SK-N-SH treated with all-trans-retinoic acid at 6 μM for 48 hours (cell line): Measurements from ENCODE around the gene KRTAP12-3.

Source experiments
- ATAC-seq: fragments of 200-7000 bp; cut with Tn5 transposase; 3 replicates; pipeline ENCODE4 v1.9.1; 2020; ENCODE audit warnings: mild to moderate bottlenecking, moderate library complexity
- ARNTL ChIP-seq: fragments of 450-650 bp; formaldehyde crosslinking; IDR thresholded peaks from 2 replicates; pipeline ENCODE4 v1.5.0; 2020; ENCODE audit warnings: low read depth, mild to moderate bottlenecking, moderate library complexity, borderline replicate concordance
- BACH2 ChIP-seq: fragments of 250-450 bp; sonication (Bioruptor Pico); IDR thresholded peaks from 2 replicates; pipeline ENCODE4 v1.9.0; 2021; ENCODE audit warnings: mild to moderate bottlenecking, borderline replicate concordance
- CSDC2 ChIP-seq: fragments of 250-450 bp; sonication (Bioruptor Pico); IDR thresholded peaks from 2 replicates; pipeline ENCODE4 v1.5.0; 2020; ENCODE audit warnings: mild to moderate bottlenecking, moderate library complexity
- ESRRG ChIP-seq: fragments of 250-450 bp; sonication (Bioruptor Pico); IDR thresholded peaks from 2 replicates; pipeline ENCODE4 v1.6.1; 2021; ENCODE audit warnings: mild to moderate bottlenecking
- GLIS3 ChIP-seq: fragments of 250-450 bp; sonication (Bioruptor Pico); IDR thresholded peaks from 2 replicates; pipeline ENCODE4 v1.5.0; 2020; ENCODE audit warnings: mild to moderate bottlenecking, moderate library complexity
- ISL1 ChIP-seq: fragments of 250-450 bp; sonication (Bioruptor Pico); IDR thresholded peaks from 2 replicates; pipeline ENCODE4 v2.1.2; 2022; ENCODE audit warnings: mild to moderate bottlenecking, moderate library complexity
- OSR1 ChIP-seq: fragments of 250-450 bp; sonication (Bioruptor Pico); IDR thresholded peaks from 2 replicates; pipeline ENCODE4 v1.8.0; 2022; ENCODE audit warnings: moderate library complexity, mild to moderate bottlenecking, inconsistent platforms
- PATZ1 ChIP-seq: fragments of 250-450 bp; sonication (Bioruptor Pico); IDR thresholded peaks from 2 replicates; pipeline ENCODE4 v1.8.0; 2020; ENCODE audit warnings: mild to moderate bottlenecking, moderate library complexity, borderline replicate concordance
- RARB ChIP-seq: fragments of 250-450 bp; sonication (Bioruptor Pico); IDR thresholded peaks from 2 replicates; pipeline ENCODE4 v1.8.0; 2021; ENCODE audit warnings: mild to moderate bottlenecking, moderate library complexity
- SNAI2 ChIP-seq: fragments of 250-450 bp; sonication (Bioruptor Pico); IDR thresholded peaks from 2 replicates; pipeline ENCODE4 v1.5.0; 2020; ENCODE audit warnings: mild to moderate bottlenecking, moderate library complexity
- TCF4 ChIP-seq: fragments of 250-450 bp; sonication (Bioruptor Pico); IDR thresholded peaks from 2 replicates; pipeline ENCODE4 v1.8.0; 2021; ENCODE audit warnings: mild to moderate bottlenecking, moderate library complexity, borderline replicate concordance
- TOX ChIP-seq: fragments of 250-450 bp; sonication (Bioruptor Pico); IDR thresholded peaks from 2 replicates; pipeline ENCODE4 v1.8.0; 2021; ENCODE audit warnings: mild to moderate bottlenecking, moderate library complexity, borderline replicate concordance
- ZC3H10 ChIP-seq: fragments of 250-450 bp; sonication (Bioruptor Pico); IDR thresholded peaks from 2 replicates; pipeline ENCODE4 v1.5.1; 2021; ENCODE audit warnings: mild to moderate bottlenecking, moderate library complexity
- ZFP3 ChIP-seq: fragments of 250-450 bp; sonication (Bioruptor Pico); IDR thresholded peaks from 2 replicates; pipeline ENCODE4 v1.5.0; 2020; ENCODE audit warnings: mild to moderate bottlenecking, moderate library complexity
- ZFP30 ChIP-seq: fragments of 450-650 bp; formaldehyde crosslinking; IDR thresholded peaks from 2 replicates; pipeline ENCODE4 v1.5.0; 2022; ENCODE audit warnings: mild to moderate bottlenecking, moderate library complexity
- ZNF8 ChIP-seq: fragments of 450-650 bp; formaldehyde crosslinking; IDR thresholded peaks from 2 replicates; pipeline ENCODE4 v1.5.0; 2020; ENCODE audit warnings: mild to moderate bottlenecking, moderate library complexity
- TF ChIP-seq, protein P1 (sequence below): fragments of 250-450 bp; sonication (Bioruptor Pico); IDR thresholded peaks from 2 replicates; pipeline ENCODE4 v1.5.0; 2020; ENCODE audit warnings: mild to moderate bottlenecking, moderate library complexity
- TF ChIP-seq, protein P2 (sequence below): fragments of 250-450 bp; sonication (Bioruptor Pico); IDR thresholded peaks from 2 replicates; pipeline ENCODE4 v1.5.1; 2020; ENCODE audit warnings: low read depth, mild to moderate bottlenecking, moderate library complexity

KRTAP12-3 gene

DNA sequence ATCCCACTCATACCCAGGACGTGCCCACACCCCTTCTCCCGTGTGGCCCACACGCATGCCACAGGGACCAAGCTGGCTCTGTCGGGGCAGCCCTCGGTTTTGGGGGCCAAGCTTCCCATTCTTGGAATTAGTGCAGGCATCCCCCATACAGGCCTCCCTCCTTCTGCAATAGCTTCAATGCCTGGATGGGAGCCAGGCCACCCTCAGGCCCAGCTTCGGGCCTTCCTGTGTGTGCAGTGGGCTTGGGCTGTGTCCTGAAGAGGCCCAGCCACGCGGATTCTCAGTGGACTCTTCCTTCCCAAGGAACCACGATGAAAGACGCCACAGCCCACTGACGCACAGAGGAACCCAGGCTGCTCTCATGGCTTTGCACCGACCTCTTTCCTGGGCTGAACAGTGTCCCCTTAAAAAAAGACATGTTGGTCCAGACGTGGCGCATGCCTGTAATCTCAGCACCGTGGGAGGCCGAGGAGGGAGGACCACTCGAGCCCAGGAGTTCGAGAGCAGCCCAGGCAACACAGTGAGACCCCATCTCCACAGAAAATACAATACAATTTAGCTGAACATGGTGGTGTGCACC, 8.1 kb upstream of the KRTAP12-3 start:
- ATAC-seq, result no peak
- no peak for TF ChIP-seq GLIS3
- TF ChIP-seq ISL1 (CRISPR knock-in tag), result no peak
- no peak for TF ChIP-seq ZFP3 (CRISPR knock-in tag)
- no peak for TF ChIP-seq ZC3H10
- TF ChIP-seq, protein P1, sequence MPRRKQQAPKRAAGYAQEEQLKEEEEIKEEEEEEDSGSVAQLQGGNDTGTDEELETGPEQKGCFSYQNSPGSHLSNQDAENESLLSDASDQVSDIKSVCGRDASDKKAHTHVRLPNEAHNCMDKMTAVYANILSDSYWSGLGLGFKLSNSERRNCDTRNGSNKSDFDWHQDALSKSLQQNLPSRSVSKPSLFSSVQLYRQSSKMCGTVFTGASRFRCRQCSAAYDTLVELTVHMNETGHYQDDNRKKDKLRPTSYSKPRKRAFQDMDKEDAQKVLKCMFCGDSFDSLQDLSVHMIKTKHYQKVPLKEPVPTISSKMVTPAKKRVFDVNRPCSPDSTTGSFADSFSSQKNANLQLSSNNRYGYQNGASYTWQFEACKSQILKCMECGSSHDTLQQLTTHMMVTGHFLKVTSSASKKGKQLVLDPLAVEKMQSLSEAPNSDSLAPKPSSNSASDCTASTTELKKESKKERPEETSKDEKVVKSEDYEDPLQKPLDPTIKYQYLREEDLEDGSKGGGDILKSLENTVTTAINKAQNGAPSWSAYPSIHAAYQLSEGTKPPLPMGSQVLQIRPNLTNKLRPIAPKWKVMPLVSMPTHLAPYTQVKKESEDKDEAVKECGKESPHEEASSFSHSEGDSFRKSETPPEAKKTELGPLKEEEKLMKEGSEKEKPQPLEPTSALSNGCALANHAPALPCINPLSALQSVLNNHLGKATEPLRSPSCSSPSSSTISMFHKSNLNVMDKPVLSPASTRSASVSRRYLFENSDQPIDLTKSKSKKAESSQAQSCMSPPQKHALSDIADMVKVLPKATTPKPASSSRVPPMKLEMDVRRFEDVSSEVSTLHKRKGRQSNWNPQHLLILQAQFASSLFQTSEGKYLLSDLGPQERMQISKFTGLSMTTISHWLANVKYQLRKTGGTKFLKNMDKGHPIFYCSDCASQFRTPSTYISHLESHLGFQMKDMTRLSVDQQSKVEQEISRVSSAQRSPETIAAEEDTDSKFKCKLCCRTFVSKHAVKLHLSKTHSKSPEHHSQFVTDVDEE (CRISPR knock-in tag), result no peak
- TF ChIP-seq TCF4 (CRISPR knock-in tag), result no peak
- no peak for TF ChIP-seq TOX (CRISPR knock-in tag)
- no peak for TF ChIP-seq ARNTL (CRISPR knock-in tag)
- TF ChIP-seq ESRRG (CRISPR knock-in tag), result no peak

GRCh38 chr21:44650265-44650972, 7.3 kb upstream of the KRTAP12-3 start:
- TF ChIP-seq, protein P1 (CRISPR knock-in tag), result no peak
- ATAC-seq, result no peak

DNA sequence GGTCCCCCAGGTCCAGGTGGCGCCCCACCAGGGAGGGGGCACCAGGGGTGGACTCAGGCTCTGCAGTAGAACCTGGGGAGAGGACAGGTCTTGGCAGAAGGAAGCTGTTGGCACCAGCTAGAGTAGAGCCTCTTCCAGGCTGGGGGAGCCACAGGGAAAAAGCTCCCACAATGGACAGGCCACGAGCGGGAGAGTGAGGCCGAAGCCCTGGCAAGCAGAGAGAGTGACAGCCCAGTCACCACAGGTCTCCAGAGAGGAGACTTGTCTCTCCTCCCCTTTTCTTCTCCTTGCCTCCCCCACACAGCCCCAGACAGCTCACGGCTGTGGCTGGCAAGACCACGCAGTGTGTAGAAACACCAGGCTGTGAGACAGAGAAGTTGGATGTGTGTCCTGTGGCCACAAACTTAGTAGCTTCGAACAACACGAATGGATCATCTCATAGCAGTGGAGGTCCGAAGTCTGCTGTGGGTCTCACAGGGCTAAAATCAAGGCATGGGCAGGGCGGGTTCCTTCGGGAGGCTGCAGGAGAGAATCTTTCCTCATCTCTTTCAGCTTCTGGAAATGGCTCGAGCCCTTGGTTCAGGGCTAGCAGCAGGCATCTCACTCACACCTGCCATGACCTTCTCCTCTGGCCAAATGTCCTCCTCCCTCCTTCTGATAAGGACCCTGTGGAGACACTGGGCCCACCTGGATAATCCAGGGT, 6.6 kb upstream of the KRTAP12-3 start:
- TF ChIP-seq RARB (CRISPR knock-in tag) (no peak), TCF4 (CRISPR knock-in tag) (no peak), OSR1 (CRISPR knock-in tag) (no peak), CSDC2 (CRISPR knock-in tag) (no peak), BACH2 (CRISPR knock-in tag) (no peak), ARNTL (CRISPR knock-in tag) (no peak), ZNF8 (CRISPR knock-in tag) (no peak), ESRRG (CRISPR knock-in tag) (no peak), PATZ1 (CRISPR knock-in tag) (no peak), SNAI2 (CRISPR knock-in tag) (no peak), ZFP30 (CRISPR knock-in tag) (no peak), GLIS3 (no peak)
- TF ChIP-seq, protein P2, sequence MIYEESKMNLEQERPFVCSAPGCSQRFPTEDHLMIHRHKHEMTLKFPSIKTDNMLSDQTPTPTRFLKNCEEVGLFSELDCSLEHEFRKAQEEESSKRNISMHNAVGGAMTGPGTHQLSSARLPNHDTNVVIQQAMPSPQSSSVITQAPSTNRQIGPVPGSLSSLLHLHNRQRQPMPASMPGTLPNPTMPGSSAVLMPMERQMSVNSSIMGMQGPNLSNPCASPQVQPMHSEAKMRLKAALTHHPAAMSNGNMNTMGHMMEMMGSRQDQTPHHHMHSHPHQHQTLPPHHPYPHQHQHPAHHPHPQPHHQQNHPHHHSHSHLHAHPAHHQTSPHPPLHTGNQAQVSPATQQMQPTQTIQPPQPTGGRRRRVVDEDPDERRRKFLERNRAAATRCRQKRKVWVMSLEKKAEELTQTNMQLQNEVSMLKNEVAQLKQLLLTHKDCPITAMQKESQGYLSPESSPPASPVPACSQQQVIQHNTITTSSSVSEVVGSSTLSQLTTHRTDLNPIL (CRISPR knock-in tag), result no peak
- TF ChIP-seq, protein P1 (CRISPR knock-in tag), result no peak
- TF ChIP-seq, all 23 proteins: peak for 0
- no peak for ATAC-seq
